ENCODE data around the gene ZNF708. TPM values are rescaled to one million over a fixed set of nuclear protein-coding genes. Genes with fewer than 3 reads are reported as not detected.

ZNF708 gene
- total and polyA plus RNA-seq, 9 of the 15 experiments (the other 6 are each of a cell fraction or from before 2014, with no cell fraction given): 2.9 to 11.9 (median 6.7) TPM

DNA sequence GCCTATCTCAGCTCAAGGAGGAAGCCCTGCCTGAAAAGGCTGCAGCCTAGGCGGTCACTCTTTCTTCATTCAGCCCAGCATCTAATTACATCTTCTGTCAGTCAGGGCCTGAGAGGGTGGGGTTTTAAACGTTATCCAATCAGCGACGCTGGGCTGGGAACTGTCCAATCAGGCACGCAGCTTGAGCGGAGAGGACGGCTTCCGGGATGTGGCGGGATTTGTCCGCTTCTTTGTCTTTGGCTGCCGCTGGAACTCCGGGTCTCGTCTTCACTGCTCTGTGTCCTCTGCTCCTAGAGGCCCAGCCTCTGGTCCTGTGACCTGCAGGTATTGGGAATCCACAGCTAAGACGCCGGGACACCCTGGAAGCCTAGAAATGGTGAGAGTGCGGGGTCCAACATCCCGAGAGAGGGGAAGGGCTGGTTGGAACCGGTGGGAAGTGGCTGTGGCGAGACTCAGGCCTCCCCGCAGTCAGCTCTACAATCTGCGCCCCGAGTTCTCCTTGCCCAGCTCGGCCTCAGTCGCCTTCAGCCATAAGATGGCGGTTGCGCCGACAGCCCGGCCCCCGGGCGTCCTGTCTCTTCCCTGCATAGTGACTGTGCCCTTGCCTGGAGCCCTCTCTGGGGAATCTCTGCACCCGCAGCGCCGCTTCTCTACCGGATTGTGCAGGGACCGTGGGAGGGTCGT is 29.7 kb upstream of the ZNF708 start, which contains the start of gene ZNF738 (continued):
- TF ChIP-seq SAP30 (IDR thresholded peaks at IDR 0.05; ENCODE audit: borderline replicate concordance, insufficient read depth, low read depth, low read length, poor library complexity, severe bottlenecking) (no peak), ATF1 (CRISPR knock-in tag; IDR thresholded peaks at IDR 0.05) (no peak), ATF1 (tag; IDR thresholded peaks at IDR 0.05) (peak; percentile 16; the same call in 1 of the 2 replicates), MLLT1 (IDR thresholded peaks at IDR 0.05) (no peak), ZNF12 (CRISPR knock-in tag; IDR thresholded peaks at IDR 0.05) (no peak), RBM25 (IDR thresholded peaks at IDR 0.05; ENCODE audit: low read depth, low read length, severe bottlenecking) (peak; percentile 58), MYC (IDR thresholded peaks at IDR 0.05; ENCODE audit: low read depth, low read length) (no peak), MYC (CRISPR knock-in tag; IDR thresholded peaks at IDR 0.05; ENCODE audit: borderline replicate concordance, low read depth) (no peak), RBM22 (IDR thresholded peaks at IDR 0.05; ENCODE audit: low read depth, low read length, poor library complexity, severe bottlenecking) (no peak), PKNOX1 (IDR thresholded peaks at IDR 0.05) (peak; percentile 95), EP400 (IDR thresholded peaks at IDR 0.05) (peak; percentile 32; the same call in 1 of the 2 replicates), NBN (IDR thresholded peaks at IDR 0.05; ENCODE audit: low read depth) (no peak), MBD2 (IDR thresholded peaks at IDR 0.05; ENCODE audit: borderline replicate concordance, low read depth) (0 out of 2 replicates have a peak, but pooled peaks have one; percentile 20), MAFF (IDR thresholded peaks at IDR 0.05; ENCODE audit: low read length) (no peak), CAMTA2 (CRISPR knock-in tag; conservative IDR thresholded peaks at IDR 0.05) (no peak), ZNF639 (CRISPR knock-in tag; conservative IDR thresholded peaks at IDR 0.05 in 1 of 2, IDR thresholded peaks at IDR 0.05 in 1 of 2) (no peak), ZBTB26 (CRISPR knock-in tag; IDR thresholded peaks at IDR 0.05) (no peak), CLOCK (CRISPR knock-in tag; IDR thresholded peaks at IDR 0.05; ENCODE audit: borderline replicate concordance) (no peak)

Measured in K562 (cell line).